ENCODE results near the gene SAP25.

The SAP25 gene

GRCh38 chr7:100584054-100584682 lies 10.5 kb upstream of the SAP25 start:
- Mint-ChIP-seq H3K9me3 (no peaks in the 10 kb centered on the region), H3K4me1 (peaks cover 37% of the 10 kb centered on the region), H3K27ac (peak overlapping the region; percentile 91 to 97), H3K4me3 (peak overlapping the region; percentile 91 to 95), H3K27me3 (peaks cover 2% of the 10 kb centered on the region)
- ATAC-seq (no peak), DNase-seq (no peak)

GRCh38 chr7:100583132-100584053 lies 9.7 kb upstream of the SAP25 start:
- ATAC-seq (peak; percentile 33), DNase-seq (peak; percentile 70 to 81)
- no peaks in the 10 kb centered on the region for H3K27me3 Mint-ChIP-seq
- peaks cover 42% of the 10 kb centered on the region for H3K4me1 Mint-ChIP-seq
- peak overlapping the region; percentile 91 to 97 for H3K27ac Mint-ChIP-seq
- peak overlapping the region; percentile 91 to 95 for H3K4me3 Mint-ChIP-seq
- H3K9me3 Mint-ChIP-seq: no peaks in the 10 kb centered on the region

GRCh38 chr7:100582650-100583049 lies 8.9 kb upstream of the SAP25 start:
- ATAC-seq (no peak), DNase-seq (no peak)
- Mint-ChIP-seq H3K27me3 (no peaks in the 10 kb centered on the region), H3K27ac (peak overlapping the region; percentile 36 to 97), H3K4me3 (peak overlapping the region; percentile 64 to 91), H3K9me3 (no peaks in the 10 kb centered on the region), H3K4me1 (peaks cover 42% of the 10 kb centered on the region)

- ATAC-seq: no peak
- peaks cover 41% of the 10 kb centered on the region for H3K4me1 Mint-ChIP-seq
These were observed 8.4 kb upstream of the SAP25 start for GRCh38 chr7:100582041-100582579.

GRCh38 chr7:100580466-100581283 lies 7.0 kb upstream of the SAP25 start:
- ATAC-seq (no peak), DNase-seq (no peak)
- Mint-ChIP-seq H3K4me3 (no peak overlapping the region), H3K27me3 (no peaks in the 10 kb centered on the region), H3K4me1 (peaks cover 37% of the 10 kb centered on the region), H3K27ac (no peak overlapping the region), H3K9me3 (no peaks in the 10 kb centered on the region)

More at GRCh38 chr7:100582041-100582579, 8.4 kb upstream of the SAP25 start:
- H3K4me3 Mint-ChIP-seq: peak overlapping the region; percentile 59 to 64
- peak overlapping the region in 1 of 2 donors; percentile 13 for H3K27ac Mint-ChIP-seq
- H3K9me3 Mint-ChIP-seq: no peaks in the 10 kb centered on the region
- no peak for DNase-seq
- H3K27me3 Mint-ChIP-seq: no peaks in the 10 kb centered on the region

GRCh38 chr7:100578246-100579183 lies 4.8 kb upstream of the SAP25 start:
- ATAC-seq (no peak), DNase-seq (no peak)
- peaks cover 33% of the 10 kb centered on the region for H3K4me1 Mint-ChIP-seq
- H3K27me3 Mint-ChIP-seq: no peaks in the 10 kb centered on the region
- no peak overlapping the region for H3K4me3 Mint-ChIP-seq
- H3K27ac Mint-ChIP-seq: peak overlapping the region in 1 of 2 donors; percentile 52
- no peaks in the 10 kb centered on the region for H3K9me3 Mint-ChIP-seq

GRCh38 chr7:100577507-100577906 lies 3.8 kb upstream of the SAP25 start:
- H3K4me3 Mint-ChIP-seq: no peak overlapping the region
- no peaks in the 10 kb centered on the region for H3K27me3 Mint-ChIP-seq
- DNase-seq (no peak), ATAC-seq (no peak)
- H3K4me1 Mint-ChIP-seq: peaks cover 31% of the 10 kb centered on the region
- H3K9me3 Mint-ChIP-seq: no peaks in the 10 kb centered on the region
- H3K27ac Mint-ChIP-seq: no peak overlapping the region

GRCh38 chr7:100577103-100577502 lies 3.4 kb upstream of the SAP25 start:
- Mint-ChIP-seq H3K4me1 (peaks cover 31% of the 10 kb centered on the region), H3K4me3 (no peak overlapping the region), H3K27me3 (no peaks in the 10 kb centered on the region), H3K27ac (no peak overlapping the region), H3K9me3 (no peaks in the 10 kb centered on the region)
- ATAC-seq (no peak), DNase-seq (no peak)

GRCh38 chr7:100576384-100576993 lies 2.8 kb upstream of the SAP25 start:
- DNase-seq (no peak), ATAC-seq (no peak)
- H3K9me3 Mint-ChIP-seq: no peaks in the 10 kb centered on the region
- peak overlapping the region in 1 of 2 donors; percentile 69 for H3K27ac Mint-ChIP-seq
- no peaks in the 10 kb centered on the region for H3K27me3 Mint-ChIP-seq
- peaks cover 37% of the 10 kb centered on the region for H3K4me1 Mint-ChIP-seq
- no peak overlapping the region for H3K4me3 Mint-ChIP-seq

- no peaks in the 10 kb centered on the region for H3K9me3 Mint-ChIP-seq
- H3K4me3 Mint-ChIP-seq: no peak overlapping the region
- peak overlapping the region in 1 of 2 donors; percentile 69 for H3K27ac Mint-ChIP-seq
- H3K27me3 Mint-ChIP-seq: no peaks in the 10 kb centered on the region
- H3K4me1 Mint-ChIP-seq: peaks cover 43% of the 10 kb centered on the region
- DNase-seq (no peak), ATAC-seq (no peak)
These were observed 2.2 kb upstream of the SAP25 start for GRCh38 chr7:100575746-100576383.

- no peak overlapping the region for H3K4me3 Mint-ChIP-seq
- ATAC-seq (no peak), DNase-seq (no peak)
- peaks cover 49% of the 10 kb centered on the region for H3K4me1 Mint-ChIP-seq
- H3K9me3 Mint-ChIP-seq: no peaks in the 10 kb centered on the region
- H3K27ac Mint-ChIP-seq: peak overlapping the region in 1 of 2 donors; percentile 67
- no peaks in the 10 kb centered on the region for H3K27me3 Mint-ChIP-seq
These were observed 1.5 kb upstream of the SAP25 start for GRCh38 chr7:100575206-100575631.

GRCh38 chr7:100574362-100575205 lies 884 bp upstream of the SAP25 start:
- ATAC-seq: no peak
- Mint-ChIP-seq H3K4me3 (no peak overlapping the region), H3K4me1 (peaks cover 56% of the 10 kb centered on the region), H3K27ac (peak overlapping the region; percentile 40 to 67), H3K27me3 (no peaks in the 10 kb centered on the region), H3K9me3 (no peaks in the 10 kb centered on the region)
- DNase-seq: no peak
